ENCODE measurements around the gene PTBP1. TPM values are rescaled to one million over a fixed set of nuclear protein-coding genes. Genes with fewer than 3 reads are reported as not detected.

PTBP1 gene
- total RNA-seq, 1 experiment from 2014 or later = 680 TPM

DNA sequence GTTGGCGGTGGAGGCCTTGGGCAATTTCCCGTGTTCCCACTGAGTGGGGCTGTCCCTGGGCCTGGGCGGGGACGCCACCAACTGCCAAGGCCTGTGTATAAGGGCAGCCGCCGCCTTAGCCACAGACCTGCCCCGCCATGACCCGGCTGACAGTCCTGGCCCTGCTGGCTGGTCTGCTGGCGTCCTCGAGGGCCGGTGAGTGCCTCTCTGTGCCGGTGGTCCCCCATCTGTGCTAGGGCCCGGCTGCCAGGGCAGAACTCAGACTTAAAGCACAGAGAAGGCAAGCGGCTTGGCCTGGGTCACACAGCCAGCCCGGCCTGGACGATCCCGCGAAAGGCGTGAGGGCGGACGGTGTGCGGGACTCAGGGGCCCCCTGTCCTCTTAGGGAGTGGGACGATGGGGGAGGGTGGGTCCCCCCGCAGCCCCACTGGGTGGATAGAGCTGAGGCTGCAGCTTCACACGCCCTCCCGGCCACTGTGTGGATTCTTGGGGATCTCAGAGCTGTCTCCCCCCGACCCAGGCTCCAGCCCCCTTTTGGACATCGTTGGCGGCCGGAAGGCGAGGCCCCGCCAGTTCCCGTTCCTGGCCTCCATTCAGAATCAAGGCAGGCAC lies 30.6 kb downstream of the PTBP1 start, which contains the start of gene AZU1:
TSS of gene AZU1 (plus strand) at position 128 of the 612 bp plus-strand sequence. CDS start at position 138, 10 bp downstream.
- H3K4me3 Mint-ChIP-seq = no peak within 1 kb of the TSS
- ATAC-seq = no peak; the same call in 1 of the 2 replicates

More for the DNA sequence above, 30.6 kb downstream of the PTBP1 start, which contains the start of gene AZU1:
- peaks cover 7% of the 10 kb centered on the region for H3K4me1 Mint-ChIP-seq
- ChIA-PET CTCF (no interaction called here), POLR2A (no interaction called here)
- no peak for DNase-seq (ENCODE audit: low spot score)
- no peaks in the 10 kb centered on the region for H3K27me3 Mint-ChIP-seq (ENCODE audit: low read depth)
- no peaks in the 10 kb centered on the region for H3K36me3 Mint-ChIP-seq
- no peak within 1 kb of the TSS for H3K27ac Mint-ChIP-seq
- no peak for TF ChIP-seq KAT7 (CRISPR knock-in tag; IDR thresholded peaks at IDR 0.05; ENCODE audit: borderline replicate concordance)
- TF ChIP-seq, protein P1, sequence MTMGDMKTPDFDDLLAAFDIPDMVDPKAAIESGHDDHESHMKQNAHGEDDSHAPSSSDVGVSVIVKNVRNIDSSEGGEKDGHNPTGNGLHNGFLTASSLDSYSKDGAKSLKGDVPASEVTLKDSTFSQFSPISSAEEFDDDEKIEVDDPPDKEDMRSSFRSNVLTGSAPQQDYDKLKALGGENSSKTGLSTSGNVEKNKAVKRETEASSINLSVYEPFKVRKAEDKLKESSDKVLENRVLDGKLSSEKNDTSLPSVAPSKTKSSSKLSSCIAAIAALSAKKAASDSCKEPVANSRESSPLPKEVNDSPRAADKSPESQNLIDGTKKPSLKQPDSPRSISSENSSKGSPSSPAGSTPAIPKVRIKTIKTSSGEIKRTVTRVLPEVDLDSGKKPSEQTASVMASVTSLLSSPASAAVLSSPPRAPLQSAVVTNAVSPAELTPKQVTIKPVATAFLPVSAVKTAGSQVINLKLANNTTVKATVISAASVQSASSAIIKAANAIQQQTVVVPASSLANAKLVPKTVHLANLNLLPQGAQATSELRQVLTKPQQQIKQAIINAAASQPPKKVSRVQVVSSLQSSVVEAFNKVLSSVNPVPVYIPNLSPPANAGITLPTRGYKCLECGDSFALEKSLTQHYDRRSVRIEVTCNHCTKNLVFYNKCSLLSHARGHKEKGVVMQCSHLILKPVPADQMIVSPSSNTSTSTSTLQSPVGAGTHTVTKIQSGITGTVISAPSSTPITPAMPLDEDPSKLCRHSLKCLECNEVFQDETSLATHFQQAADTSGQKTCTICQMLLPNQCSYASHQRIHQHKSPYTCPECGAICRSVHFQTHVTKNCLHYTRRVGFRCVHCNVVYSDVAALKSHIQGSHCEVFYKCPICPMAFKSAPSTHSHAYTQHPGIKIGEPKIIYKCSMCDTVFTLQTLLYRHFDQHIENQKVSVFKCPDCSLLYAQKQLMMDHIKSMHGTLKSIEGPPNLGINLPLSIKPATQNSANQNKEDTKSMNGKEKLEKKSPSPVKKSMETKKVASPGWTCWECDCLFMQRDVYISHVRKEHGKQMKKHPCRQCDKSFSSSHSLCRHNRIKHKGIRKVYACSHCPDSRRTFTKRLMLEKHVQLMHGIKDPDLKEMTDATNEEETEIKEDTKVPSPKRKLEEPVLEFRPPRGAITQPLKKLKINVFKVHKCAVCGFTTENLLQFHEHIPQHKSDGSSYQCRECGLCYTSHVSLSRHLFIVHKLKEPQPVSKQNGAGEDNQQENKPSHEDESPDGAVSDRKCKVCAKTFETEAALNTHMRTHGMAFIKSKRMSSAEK (CRISPR knock-in tag; IDR thresholded peaks at IDR 0.05; ENCODE audit: borderline replicate concordance) = no peak
- no peak for TF ChIP-seq HMGA2 (CRISPR knock-in tag; IDR thresholded peaks at IDR 0.05)
- no peak for TF ChIP-seq HMGXB4 (CRISPR knock-in tag; IDR thresholded peaks at IDR 0.05)
- TF ChIP-seq, protein P2, sequence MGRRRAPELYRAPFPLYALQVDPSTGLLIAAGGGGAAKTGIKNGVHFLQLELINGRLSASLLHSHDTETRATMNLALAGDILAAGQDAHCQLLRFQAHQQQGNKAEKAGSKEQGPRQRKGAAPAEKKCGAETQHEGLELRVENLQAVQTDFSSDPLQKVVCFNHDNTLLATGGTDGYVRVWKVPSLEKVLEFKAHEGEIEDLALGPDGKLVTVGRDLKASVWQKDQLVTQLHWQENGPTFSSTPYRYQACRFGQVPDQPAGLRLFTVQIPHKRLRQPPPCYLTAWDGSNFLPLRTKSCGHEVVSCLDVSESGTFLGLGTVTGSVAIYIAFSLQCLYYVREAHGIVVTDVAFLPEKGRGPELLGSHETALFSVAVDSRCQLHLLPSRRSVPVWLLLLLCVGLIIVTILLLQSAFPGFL (CRISPR knock-in tag; IDR thresholded peaks at IDR 0.05; ENCODE audit: borderline replicate concordance) = no peak
- TF ChIP-seq, protein P3, sequence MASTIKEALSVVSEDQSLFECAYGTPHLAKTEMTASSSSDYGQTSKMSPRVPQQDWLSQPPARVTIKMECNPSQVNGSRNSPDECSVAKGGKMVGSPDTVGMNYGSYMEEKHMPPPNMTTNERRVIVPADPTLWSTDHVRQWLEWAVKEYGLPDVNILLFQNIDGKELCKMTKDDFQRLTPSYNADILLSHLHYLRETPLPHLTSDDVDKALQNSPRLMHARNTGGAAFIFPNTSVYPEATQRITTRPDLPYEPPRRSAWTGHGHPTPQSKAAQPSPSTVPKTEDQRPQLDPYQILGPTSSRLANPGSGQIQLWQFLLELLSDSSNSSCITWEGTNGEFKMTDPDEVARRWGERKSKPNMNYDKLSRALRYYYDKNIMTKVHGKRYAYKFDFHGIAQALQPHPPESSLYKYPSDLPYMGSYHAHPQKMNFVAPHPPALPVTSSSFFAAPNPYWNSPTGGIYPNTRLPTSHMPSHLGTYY (CRISPR knock-in tag; IDR thresholded peaks at IDR 0.05) = no peak
- no peak for TF ChIP-seq NFE2L1 (CRISPR knock-in tag; IDR thresholded peaks at IDR 0.05)
- no peak for TF ChIP-seq FOXP4 (CRISPR knock-in tag; IDR thresholded peaks at IDR 0.05)
- TF ChIP-seq STAT6 (CRISPR knock-in tag; conservative IDR thresholded peaks at IDR 0.05; ENCODE audit: low read depth) = no peak
- TF ChIP-seq FOXJ3 (CRISPR knock-in tag; IDR thresholded peaks at IDR 0.05; ENCODE audit: borderline replicate concordance) = no peak
- TF ChIP-seq ZNF121 (CRISPR knock-in tag; IDR thresholded peaks at IDR 0.05) = no peak
- no peaks in the 10 kb centered on the region for H3K9me3 Mint-ChIP-seq
